GM12878 (cell line): ENCODE data around the gene SETD9. TPM values are rescaled to one million over a fixed set of nuclear protein-coding genes. Genes with fewer than 3 reads are reported as not detected.

Experiments used
- ATAC-seq: fragments of 200-7000 bp; cut with Tn5 transposase; 3 replicates; pipeline ENCODE4 v1.9.1; 2020; ENCODE audit warnings: mild to moderate bottlenecking, moderate library complexity
- BruUV-seq: library from RNA; stranded (reverse); fragments of 400-500 nt; replicated peaks from 2 replicates; lab custom pipeline; 2021; lab: Mats Ljungman, UMichigan
- CTCF ChIA-PET: fragments of 300-600 bp; sonication (Branson Sonifier 250); formaldehyde crosslinking; extraction: SDS; loops from one replicate; lab custom pipeline; 2021; ENCODE audit warnings: inconsistent platforms; lab: Yijun Ruan, JAX
- POLR2A ChIA-PET: fragments of 350-600 bp; formaldehyde crosslinking; extraction: SDS; loops from one replicate; lab custom pipeline; 2021; ENCODE audit warnings: inconsistent platforms; lab: Charles Lee
- RAD21 ChIA-PET: fragments of 300-600 bp; sonication (Branson Sonifier 250); formaldehyde crosslinking; loops from one replicate; lab custom pipeline; 2023; ENCODE audit warnings: antibody characterized with exemption; ENCODE audit not compliant: unreplicated experiment; lab: Charles Lee
- SMC1A ChIA-PET: fragments of 300-600 bp; sonication (Branson Sonifier 250); formaldehyde crosslinking; loops from one replicate; lab custom pipeline; 2023; ENCODE audit not compliant: unreplicated experiment, uncharacterized antibody; lab: Charles Lee
- DNase-seq: peaks from one replicate; pipeline ENCODE4 v3.0.0-alpha.2; 2011; ENCODE audit warnings: low read depth, low spot score
- FAIRE-seq: peaks from 3 replicates; lab custom pipeline; 2011; peaks lifted over from hg19 to GRCh38; lab: Jason Lieb, UNC
- H2AFZ ChIP-seq: 2 replicates; pipeline ENCODE4 v1.6.0; 2011; ENCODE audit warnings: low read depth, low read length, control low read depth; ENCODE audit not compliant: control insufficient read depth
- H3K27ac ChIP-seq: 2 replicates; pipeline ENCODE4 v1.5.1; 2011; ENCODE audit warnings: control low read depth; ENCODE audit not compliant: control insufficient read depth, insufficient read depth
- H3K27me3 ChIP-seq, 2 experiments: replicated peaks in 1 of 2; 2 replicates each; pipeline versions ENCODE4 v1.6.0 to v1.6.1; 2011; ENCODE audit warnings: low read length in 1 of 2; ENCODE audit not compliant: control insufficient read depth in 2 of 2, insufficient read depth in 2 of 2
- H3K36me3 ChIP-seq, 2 experiments: 2 replicates each; pipeline ENCODE4 v1.5.1; 2011; ENCODE audit warnings: low read length in 1 of 2; ENCODE audit not compliant: control insufficient read depth in 2 of 2, insufficient read depth in 2 of 2
- H3K4me1 ChIP-seq: 2 replicates; pipeline ENCODE4 v1.6.1; 2011; ENCODE audit warnings: mild to moderate bottlenecking, low read length, moderate library complexity, mixed read lengths; ENCODE audit not compliant: control insufficient read depth, insufficient read depth
- H3K4me2 ChIP-seq: 2 replicates; pipeline ENCODE4 v1.6.0; 2011; ENCODE audit warnings: control low read depth; ENCODE audit not compliant: control insufficient read depth, insufficient read depth
- H3K4me3 ChIP-seq: fragments of 200-600 bp; sonication (generic); 2 replicates; pipeline ENCODE4 v1.5.1; 2016
- H3K79me2 ChIP-seq: 2 replicates; pipeline ENCODE4 v1.6.0; 2011; ENCODE audit warnings: low read length; ENCODE audit not compliant: control insufficient read depth, insufficient read depth
- H3K9ac ChIP-seq: 2 replicates; pipeline ENCODE4 v1.8.0; 2011; ENCODE audit warnings: low read length, control low read depth, mixed read lengths; ENCODE audit not compliant: control insufficient read depth, insufficient read depth
- H3K9me3 ChIP-seq: replicated peaks from 3 replicates; pipeline ENCODE4 v1.5.1; 2011; ENCODE audit warnings: mild to moderate bottlenecking, low read length; ENCODE audit not compliant: control insufficient read depth, insufficient read depth
- H4K20me1 ChIP-seq: 2 replicates; pipeline ENCODE4 v1.6.0; 2011; ENCODE audit not compliant: control insufficient read depth, insufficient read depth
- EGR1 ChIP-seq, 2 experiments: IDR thresholded peaks; 1 replicate in 1 of 2; 2 replicates in 1 of 2; pipeline ENCODE4 v1.6.1; 2011 to 2012; ENCODE audit warnings: low read depth in 2 of 2, low read length in 2 of 2, borderline replicate concordance in 1 of 2, mild to moderate bottlenecking in 1 of 2, moderate library complexity in 1 of 2
- ETV6 ChIP-seq, 2 experiments: fragments of 450-650 bp in 1 of 2; IDR thresholded peaks in 1 of 2; conservative IDR thresholded peaks in 1 of 2; 2 replicates each; pipeline ENCODE4 v1.6.1; 2014; ENCODE audit warnings: antibody characterized with exemption in 1 of 2, borderline replicate concordance in 1 of 2, low read depth in 1 of 2, mild to moderate bottlenecking in 1 of 2, moderate library complexity in 1 of 2
- IRF3 ChIP-seq: fragments of 450-650 bp; IDR thresholded peaks from 2 replicates; pipeline ENCODE4 v1.6.1; 2014; ENCODE audit warnings: mild to moderate bottlenecking
- IRF5 ChIP-seq: fragments of 450-650 bp; IDR thresholded peaks from 2 replicates; pipeline ENCODE4 v1.6.1; 2017; ENCODE audit warnings: borderline replicate concordance
- KAT2A ChIP-seq: conservative IDR thresholded peaks from 2 replicates; pipeline ENCODE4 v1.6.1; 2011; ENCODE audit warnings: low read depth, low read length; ENCODE audit not compliant: control insufficient read depth
- MAX ChIP-seq: IDR thresholded peaks from 2 replicates; pipeline ENCODE4 v1.6.1; 2012; ENCODE audit warnings: low read depth, low read length, improper control_type of control experiment
- TAF1 ChIP-seq: IDR thresholded peaks from 2 replicates; pipeline ENCODE4 v1.6.1; 2011; ENCODE audit warnings: mild to moderate bottlenecking, low read depth, low read length, borderline replicate concordance
- USF2 ChIP-seq: IDR thresholded peaks from 2 replicates; pipeline ENCODE4 v1.6.1; 2011; ENCODE audit warnings: low read depth, low read length, improper control_type of control experiment, borderline replicate concordance
- WGBS: methylation state at CpG from one replicate; pipeline ENCODE4 v1.1.6; 2016; ENCODE audit warnings: low lambda C conversion rate; ENCODE audit not compliant: insufficient replicate concordance, insufficient coverage; ENCODE audit errors: missing lambda C conversion rate; 5-methylcytosine and 5-hydroxymethylcytosine counted together
- in situ Hi-C: fragments of 300-500 bp; cut with MboI; formaldehyde crosslinking; loops from 9 replicates; pipeline ENCODE4 v1.14.3; 2018; ENCODE audit warnings: mixed read lengths
- intact Hi-C: fragments of 100-400 bp; cut with micrococcal nuclease; formaldehyde crosslinking; loops from one replicate; pipeline ENCODE4 v1.14.2; 2022; ENCODE audit not compliant: unreplicated experiment
- polyA plus RNA-seq, 11 experiments: library from polyadenylated mRNA; depleted of rRNA in 4 of 11; unstranded in 6 of 11; stranded (reverse) in 5 of 11; fragments of >200 nt; fragmentation: Nextera tagmentation in 4 of 11; fragmentation: Illumina TruSeq in 1 of 11; extraction: Ambion mirVana in 4 of 11; extraction: Trizol in 1 of 11; gene quantifications; 1 replicate in 1 of 11; 2 replicates in 10 of 11; pipeline versions ENCODE4 v1.2.1 to v1.2.3, GENCODE V29; 2011 to 2016; ENCODE audit warnings: inconsistent platforms in 2 of 11, missing spikeins in 2 of 11, low read depth in 1 of 11
- total RNA-seq, 4 experiments: library from RNA; depleted of rRNA in 3 of 4; stranded (reverse); fragments of >200 nt in 3 of 4; fragmentation: Illumina TruSeq in 1 of 4; extraction: Trizol in 1 of 4; gene quantifications; 2 replicates each; pipeline versions ENCODE4 v1.2.1 to v1.2.3, GENCODE V29; 2013 to 2021

SETD9 gene
- total and polyA plus RNA-seq, 10 of the 15 experiments (the other 5 are each of a cell fraction or from before 2014, with no cell fraction given), result 8.7 to 17.8 (median 12.6) TPM

- Histone ChIP-seq H3K36me3 (no peaks in the 10 kb centered on the region), H3K27ac (no peak overlapping the region), H2AFZ (no peak overlapping the region), H3K4me3 (no peak overlapping the region), H3K4me1 (no peaks in the 10 kb centered on the region), H3K27me3 (peaks cover 0 to 4% of the 10 kb centered on the region in 2 experiments; a peak in 3 of 4 replicates), H3K9ac (no peak overlapping the region), H4K20me1 (no peaks in the 10 kb centered on the region)
- ChIA-PET POLR2A (no interaction called here), CTCF (interaction anchor here (0.6 kb wide), 1 partner anchor 1323 kb away, joined by 3 read pairs; no protein-coding TSS in a partner anchor), RAD21 (no interaction called here)
- intact Hi-C loops, result no loop called here
- FAIRE-seq (no peak), DNase-seq (no peak), ATAC-seq (no peak)
- TF ChIP-seq ETV6 (conservative IDR thresholded peaks at IDR 0.05 in 1 of 2, IDR thresholded peaks at IDR 0.05 in 1 of 2; ENCODE audit: borderline replicate concordance in 1 of 2, low read depth in 1 of 2), result no peak
- TF ChIP-seq, all 136 proteins: peak for 0
- in situ Hi-C loops, result no loop called here
- Histone ChIP-seq H3K4me2 (no peak overlapping the region), H3K9me3 (no peaks in the 10 kb centered on the region), H3K79me2 (no peaks in the 10 kb centered on the region)
- no TSS peak for BruUV-seq
- 52% methylated on average over 6 of the region's 6 CpGs for WGBS
- SMC1A ChIA-PET, result no interaction called here
Observed at GRCh38 chr5:56961746-56962145, 52.4 kb downstream of the SETD9 start.

- Histone ChIP-seq H3K9me3 (no peaks in the 10 kb centered on the region), H3K9ac (no peak overlapping the region), H3K4me3 (no peak overlapping the region), H3K79me2 (no peaks in the 10 kb centered on the region), H3K27ac (no peak overlapping the region), H3K27me3 (peaks cover 0 to 5% of the 10 kb centered on the region in 2 experiments; a peak in 3 of 4 replicates), H3K4me1 (no peaks in the 10 kb centered on the region), H3K4me2 (no peak overlapping the region), H2AFZ (no peak overlapping the region), H3K36me3 (no peaks in the 10 kb centered on the region), H4K20me1 (no peaks in the 10 kb centered on the region)
- no TSS peak for BruUV-seq
- TF ChIP-seq EGR1 (IDR thresholded peaks at IDR 0.05; ENCODE audit: borderline replicate concordance in 1 of 2, low read depth in 2 of 2, low read length in 2 of 2), result no peak
- TF ChIP-seq TAF1, result no peak
- TF ChIP-seq MAX, result no peak
- no peak for TF ChIP-seq IRF3
- no peak for TF ChIP-seq IRF5
- TF ChIP-seq USF2, result no peak
- TF ChIP-seq KAT2A, result no peak
- 35% methylated on average over 2 of the region's 2 CpGs for WGBS
- DNase-seq, result no peak
- intact Hi-C loops, result no loop called here
- no peak for FAIRE-seq
- ChIA-PET CTCF (no interaction called here), SMC1A (no interaction called here), POLR2A (no interaction called here), RAD21 (no interaction called here)
- no peak for ATAC-seq
- in situ Hi-C loops, result no loop called here
Observed at GRCh38 chr5:56962286-56962685, 52.9 kb downstream of the SETD9 start.
